Measurements from ENCODE around the gene TUBA3E.
"Not testable (repeated sequence)": the region's sequence is repeated elsewhere in the genome, so short reads cannot be mapped to it uniquely, and the experiment has no call there.

The TUBA3E gene

DNA sequence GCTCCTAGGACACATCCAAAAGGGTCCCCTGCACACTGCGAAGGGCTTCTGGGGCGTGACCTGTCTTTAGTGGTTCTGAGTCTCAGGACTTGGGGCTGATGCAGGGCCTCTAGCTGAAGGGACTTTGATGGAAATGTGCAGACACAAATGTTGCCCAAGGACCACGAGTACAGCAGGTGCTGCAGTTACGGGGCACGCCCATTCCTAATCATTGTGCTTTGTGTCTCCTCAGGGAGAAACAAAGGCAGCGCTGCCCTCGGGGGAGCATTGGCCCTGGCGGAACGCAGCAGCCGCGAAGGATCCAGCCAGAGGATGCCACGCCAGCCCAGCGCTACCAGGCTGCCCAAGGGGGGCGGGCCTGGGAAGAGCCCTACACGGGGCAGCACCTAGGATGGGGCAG is 8.0 kb downstream of the TUBA3E start:
- no peak for DNase-seq

DNA sequence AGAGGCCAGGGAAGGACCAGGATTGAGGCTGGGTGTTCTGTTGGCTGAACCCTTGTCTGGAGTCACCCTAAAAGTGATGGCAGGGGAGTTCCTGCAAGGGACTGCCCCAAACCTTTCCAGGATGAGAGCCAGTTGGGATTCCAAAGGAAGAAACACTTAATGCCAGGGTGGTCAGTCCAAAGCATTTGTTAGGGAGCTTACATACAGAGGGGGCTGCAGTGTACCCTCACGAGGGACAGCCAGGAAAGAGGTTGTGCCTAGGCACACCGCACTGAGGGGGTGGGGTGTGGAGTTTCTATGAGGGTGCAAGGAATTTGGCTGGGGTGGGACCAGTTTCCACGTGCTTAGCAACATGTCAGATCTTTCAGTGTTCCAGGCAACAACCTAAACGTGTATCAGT is 9.3 kb downstream of the TUBA3E start:
- not testable (repeated sequence) for DNase-seq

DNA sequence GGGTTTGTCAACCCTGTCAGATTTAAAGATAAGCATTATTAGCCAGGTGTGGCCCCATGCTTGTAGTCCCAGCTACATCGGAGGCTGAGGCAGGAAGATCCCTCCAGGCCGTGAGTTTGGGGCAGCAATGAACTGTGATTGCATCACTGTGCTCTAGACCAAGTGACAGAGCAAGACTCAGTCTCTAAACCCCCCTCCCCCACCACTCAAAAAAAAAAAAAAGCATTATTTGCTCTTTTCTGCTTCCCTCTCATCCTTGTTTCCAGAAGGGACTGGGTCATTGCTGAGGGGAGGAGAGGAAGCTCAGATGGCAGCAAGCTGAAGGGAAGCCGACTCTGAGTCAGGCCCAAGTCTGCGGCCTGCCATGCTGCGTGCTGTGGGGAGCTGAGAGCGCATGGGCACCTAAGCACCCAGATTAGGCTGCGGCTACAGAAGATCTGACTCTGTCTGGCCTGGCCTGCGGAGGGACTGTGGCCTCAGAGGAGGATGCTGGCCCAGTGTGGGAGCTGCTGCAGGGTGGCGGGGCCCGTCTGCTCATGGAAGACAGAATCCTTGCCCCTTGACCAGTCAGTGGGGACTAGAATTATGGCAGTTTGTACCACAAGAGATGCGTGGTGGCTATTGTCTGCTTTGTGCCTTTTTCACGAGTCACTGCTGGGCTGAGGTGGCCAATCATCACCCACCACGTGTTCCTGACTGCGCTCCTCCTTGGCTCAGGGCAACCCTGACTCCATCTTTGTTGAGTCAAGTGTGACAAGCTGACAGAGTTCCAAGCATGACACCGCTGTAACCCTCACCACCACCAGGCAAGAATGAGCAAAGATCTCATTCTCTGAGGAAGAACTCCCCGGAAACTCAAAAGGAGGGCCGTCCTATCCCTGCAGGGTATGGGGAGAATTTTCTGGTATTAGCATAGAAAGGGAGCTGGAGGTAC is 10.1 kb downstream of the TUBA3E start:
- DNase-seq = not testable (repeated sequence)

DNA sequence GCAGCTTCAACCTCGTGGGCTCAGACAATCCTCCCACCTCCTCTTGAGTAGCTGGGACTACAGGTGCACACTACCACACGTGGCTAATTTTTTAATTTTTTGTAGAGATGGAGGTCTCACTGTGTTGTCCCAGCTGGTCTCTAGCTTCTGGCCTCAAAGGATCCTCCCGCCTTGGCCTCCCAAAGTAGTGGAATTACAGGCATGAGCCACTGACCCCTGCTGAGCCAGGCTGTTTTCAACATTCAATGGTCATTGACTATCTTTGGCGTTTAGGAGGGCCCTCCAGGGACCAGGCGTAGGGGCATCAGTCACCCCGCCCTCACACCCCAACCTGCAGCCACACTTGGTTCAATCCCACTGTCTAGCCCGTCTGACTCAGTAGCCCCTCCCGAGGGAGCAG is 11.0 kb downstream of the TUBA3E start:
- no peak for DNase-seq

- DNase-seq = no peak
Measured at GRCh38 chr2:130186391-130186790, 11.8 kb downstream of the TUBA3E start.

DNA sequence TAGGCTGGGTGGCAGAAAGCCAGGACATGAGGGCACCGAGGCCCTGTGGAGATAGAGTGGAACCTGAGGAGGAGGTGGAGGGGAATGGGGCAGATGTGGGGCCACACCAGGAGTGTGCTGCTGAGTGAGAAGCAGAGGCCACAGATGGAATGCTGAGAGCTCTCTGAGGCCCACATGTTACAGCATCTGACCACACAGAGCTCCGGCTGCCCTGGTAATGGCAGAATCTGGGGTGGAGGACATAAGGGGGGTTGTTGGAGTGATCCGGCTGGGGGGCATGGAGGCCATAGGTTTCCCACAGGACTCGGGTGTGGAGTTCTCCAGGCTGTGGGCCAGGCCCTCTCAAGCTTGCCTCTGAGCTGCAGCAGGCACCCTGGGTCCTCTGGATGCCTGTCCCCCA is 12.3 kb downstream of the TUBA3E start:
- DNase-seq = no peak

- no peak for DNase-seq
Measured at GRCh38 chr2:130185436-130185835, 12.8 kb downstream of the TUBA3E start.

DNA sequence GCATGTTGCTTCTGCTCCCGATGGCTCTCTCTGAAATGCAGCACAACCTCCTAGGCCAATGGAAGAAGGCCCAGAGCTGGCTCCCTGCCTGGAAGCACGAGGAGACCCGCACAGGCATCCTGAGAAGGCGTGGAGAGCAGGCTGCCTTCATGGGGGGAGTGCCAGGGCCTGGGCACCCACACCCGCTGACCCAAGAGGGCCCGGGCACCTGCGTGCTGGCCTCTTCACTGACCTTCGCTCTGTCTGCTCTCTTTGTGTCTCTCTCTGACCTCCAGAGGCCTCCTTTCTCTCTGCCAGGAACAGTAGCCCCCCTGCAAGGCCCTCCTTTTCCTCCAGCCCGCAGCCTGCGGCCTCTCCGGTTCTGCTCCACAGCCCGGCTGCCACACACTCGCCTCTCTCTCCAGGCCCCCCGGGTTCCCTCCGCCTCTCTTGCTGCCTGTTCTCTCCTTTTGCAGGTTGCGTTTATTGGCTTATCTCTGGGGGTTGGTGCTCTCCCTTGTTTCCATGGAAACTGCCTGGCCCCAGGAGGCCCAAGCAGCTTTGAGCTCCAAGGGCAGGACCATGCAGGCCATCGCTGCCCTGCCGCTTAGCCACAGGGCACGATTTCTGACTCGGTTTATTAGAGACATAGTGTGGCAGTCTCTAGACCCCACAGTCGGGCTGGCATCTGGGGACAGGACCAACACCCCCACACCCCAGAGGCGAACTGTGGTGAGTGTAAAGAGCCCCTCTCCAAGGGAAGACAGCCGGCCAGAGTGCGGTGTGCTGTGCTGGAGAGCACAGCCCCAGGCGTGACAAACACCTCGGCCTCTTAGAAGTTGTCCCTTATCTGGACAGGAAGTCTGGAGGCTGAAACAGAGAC is 14.5 kb downstream of the TUBA3E start:
- DNase-seq = no peak

DNA sequence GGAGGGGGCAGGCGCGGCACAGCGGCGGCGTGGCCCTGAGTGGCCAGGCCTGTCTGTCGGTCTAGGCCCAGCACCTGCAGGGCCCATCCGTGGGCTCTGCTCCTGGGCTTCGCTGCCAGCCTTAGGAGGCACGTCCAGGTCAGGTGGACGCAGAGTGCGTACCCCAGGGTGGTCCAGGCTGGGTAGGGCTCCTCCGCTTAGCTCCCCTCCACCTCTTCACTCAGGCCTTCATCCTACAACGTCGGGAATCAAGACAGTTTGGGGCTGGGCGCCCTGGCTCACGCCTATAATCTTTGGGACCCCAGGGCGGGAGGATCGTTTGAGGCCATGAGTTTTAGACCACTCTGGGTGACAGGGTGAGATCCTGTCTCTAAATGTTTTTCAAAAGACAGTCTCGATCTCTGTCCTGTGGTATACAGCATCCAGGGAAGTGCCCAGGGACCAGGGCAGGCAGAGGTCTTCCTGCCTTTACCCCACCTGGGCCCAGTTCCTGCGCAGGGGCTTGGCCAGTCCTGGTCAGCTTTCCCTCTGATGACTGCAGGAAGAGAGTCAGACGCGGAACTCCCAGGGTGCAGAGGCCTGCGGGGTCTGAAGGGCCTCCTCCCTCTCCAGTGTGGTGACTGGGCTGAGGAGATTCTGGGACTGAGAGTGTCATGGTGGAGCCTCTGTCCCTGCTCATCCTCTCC is 15.3 kb downstream of the TUBA3E start:
- DNase-seq = not testable (repeated sequence)

DNA sequence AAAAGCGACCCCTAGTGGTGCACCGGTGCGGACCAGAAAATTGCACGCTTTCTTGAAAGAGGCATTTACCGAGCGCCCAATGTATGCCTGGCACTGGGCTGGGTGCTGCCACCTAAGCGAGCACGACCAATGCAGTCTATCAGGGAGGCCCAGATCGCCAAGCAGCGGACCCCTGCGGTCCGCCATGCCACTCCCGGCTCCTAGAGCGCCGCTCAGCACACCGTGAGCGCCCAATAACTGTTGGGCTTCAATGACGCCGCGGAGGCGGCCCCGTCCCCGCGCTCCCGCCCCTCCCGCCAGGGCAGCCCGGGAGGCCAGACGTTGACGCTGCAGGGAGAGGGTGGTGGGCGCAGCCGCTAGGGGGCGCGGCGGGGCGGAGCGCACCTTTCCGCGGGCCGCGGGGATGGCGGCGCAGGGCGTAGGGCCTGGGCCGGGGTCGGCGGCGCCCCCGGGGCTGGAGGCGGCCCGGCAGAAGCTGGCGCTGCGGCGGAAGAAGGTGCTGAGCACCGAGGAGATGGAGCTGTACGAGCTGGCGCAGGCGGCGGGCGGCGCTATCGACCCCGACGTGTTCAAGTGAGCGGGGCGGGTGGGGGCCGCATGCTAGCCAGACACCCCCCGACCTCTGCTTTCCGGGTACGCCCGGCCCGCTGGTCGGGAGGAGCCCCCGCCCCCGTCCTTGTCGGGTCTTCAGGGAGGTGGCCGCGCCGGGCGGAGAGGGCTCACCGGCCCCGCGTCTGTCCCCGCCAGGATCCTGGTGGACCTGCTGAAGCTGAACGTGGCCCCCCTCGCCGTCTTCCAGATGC is 16.2 kb downstream of the TUBA3E start, which contains the start of gene MZT2B:
MZT2B (plus strand) TSS at position 383 of the 803 bp plus-strand sequence; CDS start at position 404, 21 bp downstream.
- DNase-seq = peak; percentile 88

- peak; percentile 97 for DNase-seq
Measured at GRCh38 chr2:130181325-130181879, 16.8 kb downstream of the TUBA3E start, which contains the start of gene SMPD4. SMPD4 (minus strand) TSS chr2:130181602; CDS start chr2:130176592, 5,010 bp downstream.

DNA sequence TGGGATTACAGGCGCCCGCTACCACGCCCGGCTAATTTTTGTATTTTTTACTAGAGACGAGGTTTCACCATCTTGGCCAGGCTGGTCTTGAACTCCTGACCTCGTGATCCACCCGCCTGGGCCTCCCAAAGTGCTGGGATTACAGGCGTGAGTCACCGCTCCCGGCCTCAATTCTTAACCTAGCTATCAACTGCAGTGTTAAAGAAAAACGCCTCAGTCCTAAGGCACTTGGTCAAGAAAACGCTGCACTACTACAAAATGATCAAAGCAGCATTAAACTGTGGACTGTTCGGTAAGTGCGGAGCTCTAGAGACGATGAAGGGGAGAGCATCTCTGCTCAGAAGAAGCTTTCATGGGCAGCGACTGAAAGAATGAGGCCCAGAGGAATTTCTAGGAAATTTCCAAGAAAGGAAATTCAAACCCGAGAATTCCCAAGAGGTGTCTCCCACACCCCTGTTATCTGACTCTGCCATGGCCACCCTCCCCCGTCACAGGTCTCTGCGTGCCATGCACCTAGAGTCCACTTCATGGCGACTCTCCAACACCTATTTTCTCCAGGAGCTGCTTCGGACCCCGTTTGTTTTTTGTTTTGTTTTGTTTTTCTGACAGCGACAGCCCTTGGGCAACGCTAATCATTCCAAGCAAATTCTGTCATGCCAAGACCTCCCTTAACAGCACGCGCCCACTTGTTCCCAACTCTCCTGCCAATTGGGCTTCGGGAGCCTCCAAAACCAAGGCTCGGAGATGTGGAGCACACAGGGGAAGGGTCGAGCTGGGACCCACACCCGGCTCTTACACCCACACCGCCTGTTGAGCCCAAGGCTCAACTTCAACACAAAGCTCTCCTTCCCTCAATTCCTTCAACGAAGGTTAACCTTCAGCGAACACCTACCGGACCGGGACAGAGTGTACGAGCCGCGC is 17.6 kb downstream of the TUBA3E start:
- not testable (repeated sequence) for DNase-seq

- DNase-seq = not testable (repeated sequence)
Measured at GRCh38 chr2:130174866-130175265, 23.4 kb downstream of the TUBA3E start.

DNA sequence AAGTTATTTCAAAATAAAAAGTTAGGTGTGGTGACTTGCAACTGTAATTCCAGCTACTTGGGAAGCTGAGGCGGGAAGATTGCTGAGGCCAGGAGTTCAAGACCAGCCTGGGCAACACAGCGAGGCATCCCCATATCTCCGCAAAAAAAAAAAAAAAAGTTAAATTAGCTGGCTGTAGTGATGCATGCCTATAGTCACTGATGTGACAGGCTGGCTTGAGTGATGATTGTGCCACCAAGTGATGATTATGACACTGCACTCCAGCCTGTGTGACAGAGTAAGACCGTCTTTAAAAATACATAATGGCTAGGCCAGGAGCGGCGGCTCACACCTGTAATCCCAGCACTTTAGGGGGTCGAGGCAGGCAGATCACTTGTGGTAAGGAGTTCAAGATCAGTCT is 28.3 kb downstream of the TUBA3E start:
- no peak for DNase-seq

GRCh38 chr2:130169163-130169562 is 29.1 kb downstream of the TUBA3E start:
- not testable (repeated sequence) for DNase-seq

DNA sequence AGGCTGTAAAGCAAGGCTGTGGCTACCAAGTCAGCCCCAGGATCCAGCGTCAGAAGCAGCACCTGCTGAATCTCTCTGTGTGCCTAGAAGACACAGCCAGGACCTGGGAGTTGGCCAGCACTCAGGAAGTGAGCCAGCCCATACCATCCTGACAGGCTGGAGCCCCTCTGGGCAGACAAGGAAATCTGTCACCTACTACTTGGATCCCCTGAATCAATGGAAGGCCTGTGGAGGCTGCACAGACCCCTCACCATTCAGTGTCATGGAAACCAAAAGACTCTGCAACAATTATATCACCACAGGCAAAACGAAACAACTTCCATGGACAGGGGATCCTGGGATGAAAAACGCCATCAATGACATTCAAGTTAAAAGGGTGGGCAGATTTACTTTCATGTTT is 31.6 kb downstream of the TUBA3E start:
- DNase-seq = not testable (repeated sequence)

- no peak for DNase-seq
Measured at GRCh38 chr2:130165293-130166016, 32.8 kb downstream of the TUBA3E start.

DNA sequence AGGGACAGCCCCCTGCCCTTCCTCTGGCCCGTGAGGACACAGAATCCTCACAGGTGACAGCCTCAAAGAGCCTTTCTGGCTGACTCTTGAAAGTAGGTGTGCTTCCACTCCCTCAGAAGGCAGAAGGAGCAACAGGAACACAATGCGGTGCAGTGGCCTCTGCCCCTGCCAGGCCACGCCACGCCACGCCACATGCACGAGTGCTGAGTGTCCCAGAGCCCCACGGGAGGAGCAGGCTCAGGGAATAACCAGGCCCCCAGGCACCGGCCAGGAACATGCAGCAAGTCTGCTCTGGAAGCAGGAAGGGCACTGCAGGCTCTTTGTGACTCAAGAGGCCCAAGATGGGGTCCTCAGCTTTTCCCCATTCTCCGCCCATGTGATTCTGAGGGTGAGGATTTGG is 35.3 kb downstream of the TUBA3E start:
- no peak for DNase-seq

DNA sequence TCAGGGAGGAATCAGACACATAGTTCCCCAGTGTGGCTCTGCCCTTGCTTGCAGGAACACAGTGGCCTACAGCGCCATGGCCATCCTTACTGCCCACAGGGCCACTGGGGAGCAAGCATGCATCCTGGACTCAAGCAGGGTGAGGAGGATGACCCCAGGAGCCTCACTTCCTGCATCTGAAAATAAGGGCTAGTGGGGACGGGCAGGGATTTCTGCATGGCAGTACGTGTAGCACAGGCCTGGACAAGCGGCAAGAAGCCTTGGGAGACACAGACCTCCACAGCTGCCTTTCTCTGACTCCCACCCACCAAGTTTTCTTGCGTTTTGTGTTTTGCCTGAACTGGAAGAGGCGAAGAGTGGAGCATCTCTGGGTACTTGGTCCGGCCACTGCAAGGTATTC is 35.8 kb downstream of the TUBA3E start:
- DNase-seq = not testable (repeated sequence)
